GM06990 (cell line): ENCODE results near the gene TBRG4.
"Not testable (repeated sequence)": the region's sequence is repeated elsewhere in the genome, so short reads cannot be mapped to it uniquely, and the experiment has no call there.

Experiments used
- DNase-seq: peaks from one replicate; pipeline ENCODE4 v3.0.0-alpha.2; 2011; ENCODE audit not compliant: insufficient read length; ENCODE audit errors: extremely low read depth
- H3K27me3 ChIP-seq: replicated peaks from 2 replicates; pipeline ENCODE4 v1.6.0; 2011; ENCODE audit warnings: low read length; ENCODE audit not compliant: control insufficient read depth, insufficient read depth
- H3K36me3 ChIP-seq: 2 replicates; pipeline ENCODE4 v1.5.1; 2011; ENCODE audit warnings: low read length; ENCODE audit not compliant: control insufficient read depth, insufficient read depth
- H3K4me3 ChIP-seq: replicated peaks from 2 replicates; pipeline ENCODE4 v1.5.1; 2011; ENCODE audit warnings: low read depth, mild to moderate bottlenecking, control low read depth, low read length
- CTCF ChIP-seq: IDR thresholded peaks from 2 replicates; pipeline ENCODE4 v1.5.1; 2011; ENCODE audit warnings: low read length, control low read depth, mild to moderate bottlenecking, inconsistent platforms; ENCODE audit not compliant: insufficient read depth, poor library complexity, severe bottlenecking

Gene TBRG4

GRCh38 chr7:45157653-45158401, 46.3 kb upstream of the TBRG4 start, which contains the start of gene RAMP3:
Gene RAMP3 (plus strand): TSS chr7:45157791. CDS start chr7:45157829, 38 bp downstream.
- Histone ChIP-seq H3K27me3 (peaks cover 1% of the 10 kb centered on the region; the same call in 1 of the 2 replicates), H3K4me3 (no peak within 1 kb of the TSS)
- no peak for TF ChIP-seq CTCF

GRCh38 chr7:45157286-45157652, 45.8 kb upstream of the TBRG4 start:
- DNase-seq: no peak
- no peak for TF ChIP-seq CTCF
- Histone ChIP-seq H3K4me3 (no peak overlapping the region), H3K27me3 (peaks cover 1% of the 10 kb centered on the region; the same call in 1 of the 2 replicates), H3K36me3 (no peaks in the 10 kb centered on the region)

More at GRCh38 chr7:45157653-45158401, 46.3 kb upstream of the TBRG4 start, which contains the start of gene RAMP3:
- DNase-seq: no peak
- H3K36me3 ChIP-seq: no peaks in the 10 kb centered on the region

- no peak for TF ChIP-seq CTCF
- H3K27me3 ChIP-seq: peaks cover 1% of the 10 kb centered on the region; the same call in 1 of the 2 replicates
- no peaks in the 10 kb centered on the region for H3K36me3 ChIP-seq
- H3K4me3 ChIP-seq: no peak overlapping the region
- no peak for DNase-seq
Observed at GRCh38 chr7:45156516-45157272, 45.2 kb upstream of the TBRG4 start.

- Histone ChIP-seq H3K27me3 (peaks cover 1% of the 10 kb centered on the region; the same call in 1 of the 2 replicates), H3K4me3 (no peak overlapping the region), H3K36me3 (no peaks in the 10 kb centered on the region)
- no peak for DNase-seq
- TF ChIP-seq CTCF: no peak
Observed at GRCh38 chr7:45155941-45156340, 44.4 kb upstream of the TBRG4 start.

- no peak for TF ChIP-seq CTCF
- H3K27me3 ChIP-seq: peaks cover 1% of the 10 kb centered on the region; the same call in 1 of the 2 replicates
Observed at GRCh38 chr7:45155357-45155900, 43.9 kb upstream of the TBRG4 start.

GRCh38 chr7:45153861-45154260, 42.4 kb upstream of the TBRG4 start:
- H3K4me3 ChIP-seq, DNase-seq, H3K27me3 ChIP-seq, H3K36me3 ChIP-seq: not testable (repeated sequence)

More at GRCh38 chr7:45155357-45155900, 43.9 kb upstream of the TBRG4 start:
- H3K36me3 ChIP-seq: no peaks in the 10 kb centered on the region
- H3K4me3 ChIP-seq: no peak overlapping the region
- DNase-seq: no peak
